HG03575 (cell line): Measurements from ENCODE around the gene CABYR.

Experiments
- ATAC-seq: cut with Tn5 transposase; IDR thresholded peaks from one replicate; pipeline ENCODE4 v1.9.1; 2021; ENCODE audit not compliant: unreplicated experiment, insufficient number of reproducible peaks, low FRiP score; ENCODE audit errors: extremely low read depth

Gene CABYR

DNA sequence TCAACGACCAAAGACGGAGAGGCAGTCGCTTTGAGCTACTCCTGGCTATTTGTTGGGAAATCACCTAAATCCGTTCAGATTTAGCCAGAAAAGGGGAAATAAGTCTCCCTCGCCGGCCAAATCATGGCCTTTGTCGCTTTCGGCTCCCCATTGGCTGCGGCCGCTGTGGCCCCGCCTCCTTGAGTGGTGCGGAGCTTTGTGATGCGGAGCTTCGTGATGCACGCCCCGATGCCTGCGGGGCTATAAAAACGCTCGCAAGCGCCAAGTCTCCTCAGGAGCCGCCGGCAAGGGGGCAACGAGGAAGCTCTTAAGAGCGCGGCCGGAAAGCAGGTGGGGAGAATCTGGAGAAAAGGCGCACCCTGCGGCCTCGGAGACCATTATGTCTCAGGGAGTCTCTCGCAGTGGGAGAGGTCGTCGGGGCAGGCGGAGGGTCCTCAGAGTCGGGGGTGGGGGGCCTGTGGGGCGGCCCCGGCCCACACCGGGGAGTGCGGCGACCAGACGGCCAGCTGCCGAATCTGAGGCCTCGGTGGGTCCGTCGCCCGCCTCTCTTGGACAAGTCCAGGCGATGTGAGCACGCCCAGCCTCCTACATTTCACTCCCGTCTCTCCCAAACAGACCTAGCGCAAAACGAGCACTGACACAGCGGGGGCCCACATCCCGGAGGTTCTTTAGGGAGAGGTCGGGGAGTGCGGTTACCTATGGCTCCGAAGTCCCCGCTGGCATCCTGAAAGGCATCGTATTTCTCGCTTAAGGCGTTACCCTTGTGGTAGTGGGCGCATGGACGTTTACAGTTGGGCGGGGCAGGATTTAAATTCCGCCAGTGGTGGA lies at the start of gene CABYR:
Gene CABYR, plus strand, starts transcription at position 274 of the 828 bp plus-strand sequence. CDS start 4,053 bp downstream, outside the sequence.
- ATAC-seq: no peak

GRCh38 chr18:24089076-24089475 lies 49.8 kb upstream of the CABYR start:
- ATAC-seq: no peak

GRCh38 chr18:24089515-24090337 lies 49.1 kb upstream of the CABYR start:
- ATAC-seq: no peak

GRCh38 chr18:24090876-24091275 lies 48.0 kb upstream of the CABYR start:
- no peak for ATAC-seq

DNA sequence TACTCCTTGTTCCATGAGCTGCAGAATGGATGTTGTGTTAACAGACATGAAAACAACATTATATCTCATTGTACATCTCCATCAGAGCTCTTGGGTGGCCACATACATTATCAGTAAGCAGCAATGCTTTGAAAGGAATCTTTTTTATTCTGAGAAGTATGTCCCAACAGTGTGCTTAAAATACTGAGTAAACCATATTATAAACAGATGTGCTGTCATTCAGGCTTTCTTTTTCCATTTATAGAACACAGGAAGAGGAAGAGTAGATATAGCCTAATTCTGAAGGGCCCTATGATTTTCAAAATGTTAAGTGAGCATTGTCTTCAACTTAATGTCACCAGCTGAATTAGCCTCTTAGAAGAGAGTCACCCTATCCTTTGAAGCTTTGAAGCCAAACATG lies 44.3 kb upstream of the CABYR start:
- ATAC-seq: no peak

GRCh38 chr18:24095976-24096375 lies 42.9 kb upstream of the CABYR start:
- ATAC-seq: no peak

- no peak for ATAC-seq
Measured at GRCh38 chr18:24103320-24104021, 35.4 kb upstream of the CABYR start.

DNA sequence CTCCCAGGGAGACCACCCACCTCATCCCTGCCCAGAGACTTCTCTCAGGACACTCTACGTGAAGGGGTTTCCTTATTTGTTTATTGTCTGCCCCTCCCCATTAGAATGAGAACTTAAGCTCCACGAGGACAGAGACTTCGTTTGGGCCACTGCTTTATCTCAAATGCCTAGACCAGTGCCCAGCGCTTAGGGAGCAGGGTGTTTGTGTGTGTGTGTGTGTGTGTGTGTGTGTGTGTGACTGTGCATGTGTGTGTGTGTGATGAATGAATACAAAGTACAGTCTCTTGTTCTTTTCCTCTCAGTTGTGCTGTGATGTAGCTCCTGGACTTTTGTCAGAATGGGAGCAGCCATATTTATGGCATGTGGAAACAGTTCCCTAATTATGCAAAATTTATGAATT lies 34.4 kb upstream of the CABYR start:
- ATAC-seq: no peak

- no peak for ATAC-seq
Measured at GRCh38 chr18:24108641-24109040, 30.2 kb upstream of the CABYR start.

GRCh38 chr18:24111936-24112335 lies 26.9 kb upstream of the CABYR start:
- no peak for ATAC-seq

GRCh38 chr18:24112464-24112863 lies 26.4 kb upstream of the CABYR start:
- no peak for ATAC-seq

DNA sequence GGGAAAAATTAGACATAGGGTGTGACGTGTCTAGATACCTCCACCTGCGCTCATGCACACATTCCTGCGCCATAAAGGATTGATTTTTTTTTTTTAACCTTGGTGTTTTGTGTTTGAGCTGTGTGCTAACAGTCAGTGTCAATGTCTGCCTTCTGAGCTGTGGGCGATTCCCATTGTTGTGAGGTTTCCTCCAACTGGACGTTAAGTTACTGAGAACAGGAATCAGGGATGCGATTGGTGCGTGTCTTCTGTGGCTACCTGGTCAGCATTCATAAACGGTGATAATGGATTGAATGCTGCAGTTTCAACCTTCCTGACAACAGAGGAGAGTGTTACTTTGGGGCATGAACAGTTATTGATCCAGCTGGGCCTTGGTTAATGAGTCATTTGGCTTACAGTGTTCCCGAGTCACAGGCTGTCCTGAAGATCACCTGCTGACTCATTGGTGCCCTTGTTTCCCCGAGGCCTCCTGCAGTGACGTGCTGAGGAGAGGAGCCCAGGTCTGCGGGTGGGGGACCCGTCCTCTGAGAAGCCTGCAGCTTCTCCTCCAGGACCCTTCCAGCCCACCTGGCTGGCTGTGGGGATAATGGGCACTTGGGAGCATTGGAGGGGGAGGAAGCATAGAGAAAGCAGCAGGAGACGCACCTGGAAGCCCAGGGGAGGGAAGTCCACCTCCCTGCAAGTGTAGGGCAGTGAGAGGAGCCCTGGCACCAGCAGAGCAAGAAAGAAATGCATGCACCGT lies 25.8 kb upstream of the CABYR start:
- ATAC-seq: no peak

DNA sequence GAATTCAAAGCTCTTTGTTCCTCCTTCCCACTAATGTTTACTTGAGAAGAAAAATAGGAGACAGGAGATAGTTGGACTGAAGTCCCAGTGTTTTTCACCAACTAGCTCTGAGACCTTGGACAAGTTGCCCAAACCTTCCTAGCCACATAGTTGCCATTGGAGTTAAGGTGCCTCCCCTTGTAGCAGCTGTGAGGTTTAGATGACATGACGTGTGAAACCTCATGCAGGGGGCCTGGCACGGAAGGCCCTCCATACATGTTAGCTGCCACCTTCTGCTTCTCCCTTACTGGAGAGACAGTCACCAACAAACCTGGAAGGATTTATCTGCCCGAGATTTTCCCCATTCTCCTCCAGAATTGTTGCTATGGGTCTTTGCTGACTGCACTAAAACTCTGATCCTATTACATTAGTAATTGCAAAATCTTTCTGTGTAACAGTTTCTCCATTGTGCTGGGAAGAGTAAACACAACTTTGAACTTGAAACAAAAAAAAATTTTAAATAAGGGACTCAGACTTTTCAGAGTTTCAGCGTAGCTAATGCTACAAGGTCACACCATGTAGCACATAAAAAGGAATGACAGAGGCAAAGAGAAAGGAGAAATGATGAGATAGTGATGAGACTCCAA lies 23.8 kb upstream of the CABYR start:
- no peak for ATAC-seq

DNA sequence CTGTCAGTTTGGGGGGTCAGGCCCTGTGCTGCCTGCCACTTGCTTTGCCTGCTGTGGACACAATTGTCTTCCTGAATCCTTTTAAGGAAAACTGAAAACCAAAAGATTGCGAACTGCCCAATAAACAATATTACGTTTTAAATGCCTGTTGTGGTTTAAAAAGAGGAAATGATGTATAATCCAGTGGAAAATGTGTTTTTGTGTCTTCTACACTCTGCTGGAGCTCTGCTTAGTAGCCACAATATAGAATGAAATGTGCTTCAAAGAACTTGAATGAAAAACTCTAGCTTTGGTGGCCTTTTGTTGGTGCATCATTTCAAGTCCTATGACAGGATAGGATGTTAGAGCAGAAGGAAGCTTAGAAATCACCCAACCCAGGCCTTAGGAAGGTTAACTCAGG lies 23.2 kb upstream of the CABYR start:
- no peak for ATAC-seq

DNA sequence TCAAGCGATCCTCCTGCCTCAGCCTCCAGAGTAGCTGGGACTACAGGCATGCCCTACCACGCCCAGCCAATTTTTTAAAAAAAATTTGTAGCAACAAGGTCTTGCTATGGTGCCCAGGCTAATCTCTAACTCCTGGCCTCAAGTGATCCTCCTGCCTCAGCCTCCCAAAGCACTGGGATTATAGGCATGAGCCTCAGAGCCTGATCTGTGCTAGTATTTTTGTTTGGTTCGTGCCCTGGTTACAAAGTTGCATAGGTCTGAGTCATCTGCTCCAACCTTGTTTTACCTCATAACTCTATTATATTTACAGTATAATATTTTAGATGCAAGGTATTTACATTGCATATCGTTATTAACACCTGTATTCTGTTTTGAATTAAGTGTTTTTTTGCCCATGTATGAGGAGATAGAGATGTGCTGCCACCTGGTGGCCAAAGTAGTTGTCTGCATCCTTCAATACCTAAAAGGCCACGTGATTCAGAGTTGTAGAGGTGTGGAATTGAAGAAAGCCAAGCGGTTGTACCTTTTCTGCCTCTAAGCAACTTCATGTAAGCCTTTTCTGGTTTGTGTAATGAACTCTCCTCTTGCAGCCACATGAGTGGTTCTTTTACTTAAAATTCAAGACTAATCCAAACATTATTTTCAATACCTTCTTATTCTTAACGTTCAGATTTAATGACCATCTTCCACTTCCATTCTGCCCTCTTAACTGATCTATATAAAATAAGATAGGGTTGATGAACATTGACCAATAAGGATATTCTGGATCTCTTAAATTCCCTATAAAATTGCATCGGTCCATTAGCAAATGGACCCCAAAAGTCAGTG lies 19.9 kb upstream of the CABYR start:
- ATAC-seq: peak; percentile 88

DNA sequence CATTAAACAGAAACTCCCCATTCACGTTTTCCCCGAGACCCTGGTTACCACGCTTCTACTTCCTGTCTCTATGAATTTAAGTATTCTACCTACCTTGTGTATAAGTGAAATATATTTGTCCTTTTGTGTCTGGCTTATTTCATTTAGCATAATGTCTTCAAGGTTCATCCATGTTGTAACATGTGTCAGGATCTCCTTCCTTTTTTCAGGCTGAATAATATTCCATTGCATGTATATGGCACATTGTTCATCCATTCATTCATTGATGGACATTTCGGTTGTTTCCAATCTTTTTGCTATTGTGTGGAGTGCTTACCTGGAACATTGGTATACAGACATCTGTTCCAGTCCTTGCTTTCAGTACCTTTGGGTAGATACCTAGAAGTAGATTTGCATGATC lies 18.2 kb upstream of the CABYR start:
- ATAC-seq: no peak

DNA sequence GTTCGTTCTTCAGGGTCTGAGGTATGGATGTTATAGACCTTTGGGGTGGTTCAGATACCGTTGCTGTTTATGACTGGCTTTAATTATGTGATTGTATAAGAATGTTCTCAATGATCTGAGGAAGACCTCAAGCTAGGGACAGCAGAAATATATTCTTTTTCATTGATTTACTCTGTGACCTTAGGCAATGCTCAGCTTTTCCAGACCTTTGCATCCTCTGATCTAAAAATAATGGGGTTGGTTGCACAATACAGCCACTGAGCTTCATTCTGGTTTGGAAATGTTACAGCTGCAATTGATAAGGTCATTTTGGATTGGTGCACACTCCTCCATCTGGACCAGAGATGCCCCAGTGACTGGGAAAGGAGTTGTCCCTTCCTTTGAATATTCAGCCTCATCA lies 17.2 kb upstream of the CABYR start:
- no peak for ATAC-seq
